Breast epithelium (tissue), 3 donors: ENCODE data around the gene GALNT7.
"Not testable (repeated sequence)": the region's sequence is repeated elsewhere in the genome, so short reads cannot be mapped to it uniquely, and the experiment has no call there.

ENCODE experiments used
- CTCF ChIP-seq, 3 donors: fragments of 450-650 bp; IDR thresholded peaks; one replicate each; pipeline ENCODE4 v1.5.1; 2016 to 2017; ENCODE audit warnings: antibody characterized with exemption in 3 of 3, mild to moderate bottlenecking in 3 of 3, moderate library complexity in 3 of 3
- POLR2A ChIP-seq: fragments of 450-650 bp; IDR thresholded peaks from one replicate; pipeline ENCODE4 v1.6.1; 2016; ENCODE audit warnings: antibody characterized with exemption, mild to moderate bottlenecking, moderate library complexity
- POLR2AphosphoS5 ChIP-seq, 3 donors: sonication (generic); formaldehyde crosslinking; IDR thresholded peaks; one replicate each; pipeline ENCODE4 v1.6.1; 2017; ENCODE audit warnings: antibody characterized with exemption in 3 of 3

- TF ChIP-seq CTCF (IDR thresholded peaks at IDR 0.05); POLR2A; POLR2AphosphoS5 (IDR thresholded peaks at IDR 0.05): not testable (repeated sequence)
Observed at GRCh38 chr4:173219126-173219437, 50.5 kb downstream of the GALNT7 start.
